ENCODE results near the gene GRM2.

DNA sequence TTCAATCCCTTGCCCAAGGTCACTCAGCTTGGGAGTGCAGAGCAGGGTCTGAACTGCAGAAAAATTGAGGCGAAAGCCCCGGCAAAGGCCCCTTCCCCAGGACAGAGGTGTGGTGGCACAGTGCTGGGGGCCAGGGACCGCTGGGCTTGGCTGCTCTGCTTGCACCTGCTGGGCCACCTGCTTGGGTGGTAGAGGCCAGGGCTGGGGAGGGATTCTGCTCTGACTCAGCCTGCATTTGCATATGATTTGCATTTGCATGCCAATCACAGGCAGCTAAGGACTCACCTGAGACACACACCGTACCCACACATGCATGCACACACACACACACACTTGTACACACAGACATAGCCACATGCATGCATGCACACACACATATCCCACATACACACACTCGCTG, 9.9 kb downstream of the GRM2 start:
- no peak for TF ChIP-seq EZH2phosphoT487 (IDR thresholded peaks at IDR 0.05; ENCODE audit: insufficient read depth, low read depth)
- TF ChIP-seq EZH2 (IDR thresholded peaks at IDR 0.05; ENCODE audit: insufficient read depth, poor library complexity, severe bottlenecking): no peak

Data from GM23248 (cell line).